Endothelial cell of umbilical vein (primary cell): Measurements from ENCODE around the gene ZNF556. TPM values are rescaled to one million over a fixed set of nuclear protein-coding genes. Genes with fewer than 3 reads are reported as not detected.

Source experiments
- BruUV-seq: library from RNA; stranded (reverse); fragments of 400-500 nt; replicated peaks from 2 replicates; lab custom pipeline; 2021; lab: Mats Ljungman, UMichigan
- CTCF ChIA-PET: fragments of 300-600, 350-600 bp; sonication (Branson Sonifier 250); formaldehyde crosslinking; loops from one replicate; lab custom pipeline; 2021; ENCODE audit warnings: antibody characterized with exemption, inconsistent platforms; lab: Charles Lee
- POLR2A ChIA-PET: fragments of 300-600, 350-600 bp; sonication (Branson Sonifier 250); formaldehyde crosslinking; loops from one replicate; lab custom pipeline; 2021; ENCODE audit warnings: antibody characterized with exemption, inconsistent platforms; lab: Charles Lee
- DNase-seq: peaks from one replicate; pipeline ENCODE4 v3.0.0-alpha.2; 2011; ENCODE audit warnings: low read depth, low spot score
- FAIRE-seq: peaks from 2 replicates; lab custom pipeline; 2011; peaks lifted over from hg19 to GRCh38; lab: Jason Lieb, UNC
- H2AFZ ChIP-seq: 2 replicates; pipeline ENCODE4 v1.6.0; 2012; ENCODE audit warnings: low read depth, low read length, control low read depth, inconsistent platforms
- H3K27ac ChIP-seq: 2 replicates; pipeline ENCODE4 v1.5.1; 2011; ENCODE audit warnings: low read depth, mild to moderate bottlenecking, control low read depth, low read length, moderate library complexity; ENCODE audit not compliant: insufficient read depth
- H3K27me3 ChIP-seq, 2 experiments: 2 replicates each; pipeline versions ENCODE4 v1.6.0 to v1.6.1; 2011; ENCODE audit warnings: low read length in 2 of 2, mixed read lengths in 1 of 2; ENCODE audit not compliant: control insufficient read depth in 2 of 2, insufficient read depth in 2 of 2
- H3K36me3 ChIP-seq, 2 experiments: 2 replicates in 1 of 2; 3 replicates in 1 of 2; pipeline ENCODE4 v1.5.1; 2011; ENCODE audit warnings: low read length in 2 of 2, mild to moderate bottlenecking in 1 of 2, moderate library complexity in 1 of 2; ENCODE audit not compliant: control insufficient read depth in 2 of 2, insufficient read depth in 2 of 2; ENCODE audit errors: extremely low read depth in 1 of 2
- H3K4me1 ChIP-seq: 3 replicates; pipeline ENCODE4 v1.5.1; 2011; ENCODE audit warnings: mild to moderate bottlenecking, low read length; ENCODE audit not compliant: control insufficient read depth, insufficient read depth; ENCODE audit errors: extremely low read depth
- H3K4me2 ChIP-seq: 2 replicates; pipeline ENCODE4 v1.6.1; 2011; ENCODE audit warnings: low read length, control low read depth, mixed read lengths; ENCODE audit not compliant: insufficient read depth
- H3K4me3 ChIP-seq, 3 experiments: fragments of 200-600 bp in 1 of 3; sonication (generic), shearing (Covaris generic) in 1 of 3; replicated peaks in 1 of 3; 2 replicates each; pipeline ENCODE4 v1.5.1; 2011 to 2016; ENCODE audit warnings: control low read depth in 3 of 3, low read length in 3 of 3, mild to moderate bottlenecking in 2 of 3, inconsistent platforms in 1 of 3, low read depth in 1 of 3, moderate library complexity in 1 of 3; ENCODE audit not compliant: insufficient read depth in 1 of 3
- H3K79me2 ChIP-seq: 2 replicates; pipeline ENCODE4 v1.6.0; 2012; ENCODE audit warnings: low read length, inconsistent platforms; ENCODE audit not compliant: control insufficient read depth, insufficient read depth
- H3K9ac ChIP-seq: replicated peaks from 2 replicates; pipeline ENCODE3; 2011; ENCODE audit warnings: low read length, control low read depth; ENCODE audit not compliant: insufficient read depth; ENCODE audit errors: extremely low read depth
- H3K9me1 ChIP-seq: replicated peaks from 3 replicates; pipeline ENCODE4 v1.6.0; 2011; ENCODE audit warnings: mild to moderate bottlenecking, low read length; ENCODE audit not compliant: control insufficient read depth, insufficient read depth; ENCODE audit errors: extremely low read depth
- H3K9me3 ChIP-seq: replicated peaks from 2 replicates; pipeline ENCODE4 v1.5.1; 2012; ENCODE audit warnings: low read length, inconsistent platforms; ENCODE audit not compliant: control insufficient read depth, insufficient read depth
- H4K20me1 ChIP-seq: replicated peaks from 2 replicates; pipeline ENCODE3; 2011; ENCODE audit warnings: mild to moderate bottlenecking, low read length; ENCODE audit not compliant: control insufficient read depth, insufficient read depth; ENCODE audit errors: extremely low read depth
- CTCF ChIP-seq, 2 donors: IDR thresholded peaks; 1 replicate in 1 of 2; 2 replicates in 1 of 2; pipeline ENCODE4 v1.5.1; 2011; ENCODE audit warnings: low read length in 2 of 2, mild to moderate bottlenecking in 2 of 2, moderate library complexity in 2 of 2, control low read depth in 1 of 2, inconsistent platforms in 1 of 2, low read depth in 1 of 2; ENCODE audit not compliant: insufficient read depth in 1 of 2; ENCODE audit errors: extremely low read depth in 1 of 2
- GATA2 ChIP-seq: IDR thresholded peaks from 2 replicates; pipeline ENCODE4 v1.7.0; 2011; ENCODE audit warnings: low read depth, mild to moderate bottlenecking, moderate library complexity, mixed read lengths, low read length; ENCODE audit not compliant: insufficient read length, insufficient read depth
- JUN ChIP-seq: IDR thresholded peaks from 2 replicates; pipeline ENCODE4 v1.6.1; 2011; ENCODE audit warnings: borderline replicate concordance, low read depth; ENCODE audit not compliant: insufficient read length, insufficient read depth
- MAX ChIP-seq: IDR thresholded peaks from 2 replicates; pipeline ENCODE4 v1.6.1; 2011; ENCODE audit not compliant: insufficient read depth, insufficient read length
- MYC ChIP-seq: IDR thresholded peaks from one replicate; pipeline ENCODE4 v1.6.1; 2011; ENCODE audit warnings: mild to moderate bottlenecking, low read depth, low read length
- POLR2A ChIP-seq: IDR thresholded peaks from 2 replicates; pipeline ENCODE4 v1.6.1; 2012; ENCODE audit warnings: low read depth, mild to moderate bottlenecking, control low read depth, low read length
- POLR2AphosphoS5 ChIP-seq: IDR thresholded peaks from 2 replicates; pipeline ENCODE4 v1.6.1; 2012; ENCODE audit warnings: low read depth, mild to moderate bottlenecking, control low read depth, low read length, moderate library complexity; ENCODE audit not compliant: insufficient read depth
- dilution Hi-C: fragments of 300-500 bp; cut with MboI; formaldehyde crosslinking; loops from one replicate; pipeline ENCODE4 v1.15.0; 2019; ENCODE audit warnings: low sequenced_read_pairs; ENCODE audit not compliant: extremely low pct_ligation_motif_present
- intact Hi-C: fragments of 100-400 bp; cut with micrococcal nuclease; formaldehyde crosslinking; loops from one replicate; pipeline ENCODE4 v1.10.0; 2022
- polyA plus RNA-seq, 4 experiments: library from polyadenylated mRNA; depleted of rRNA in 3 of 4; stranded (reverse) in 3 of 4; unstranded in 1 of 4; fragments of >200 nt; gene quantifications; 2 replicates each; pipeline versions ENCODE4 v1.2.1 to v1.2.3, GENCODE V29; 2011 to 2012; ENCODE audit warnings: missing spikeins in 1 of 4
- total RNA-seq: library from RNA; stranded (reverse); gene quantifications from 2 replicates; pipeline ENCODE4 v1.2.3, GENCODE V29; 2021

The ZNF556 gene
- total and polyA plus RNA-seq, 2 donors (not counting 3 experiments of a cell fraction or from before 2014, with no cell fraction given) = 0.01 TPM; not detected in 1

GRCh38 chr19:2824129-2824528 is 43.0 kb upstream of the ZNF556 start:
- POLR2A ChIA-PET = no interaction called here
- FAIRE-seq (no peak), DNase-seq (no peak)
- no peak overlapping the region for H3K9ac ChIP-seq
- H4K20me1 ChIP-seq = no peaks in the 10 kb centered on the region
- H3K4me1 ChIP-seq = peaks cover 3% of the 10 kb centered on the region
- CTCF ChIA-PET = interaction anchor here (0.7 to 0.9 kb wide), 2 partner anchors 17 to 36 kb away, joined by 3 read pairs; partner anchors contain the start of gene ZNF555
- dilution Hi-C loops = no loop called here
- H3K79me2 ChIP-seq = no peaks in the 10 kb centered on the region
- no peak overlapping the region for H3K4me2 ChIP-seq
- no peaks in the 10 kb centered on the region for H3K9me1 ChIP-seq
- H3K36me3 ChIP-seq = peaks cover 0 to 3% of the 10 kb centered on the region in 2 experiments
- H3K4me3 ChIP-seq = no peak overlapping the region
- intact Hi-C loops = no loop called here
- BruUV-seq = no TSS peak
- no peaks in the 10 kb centered on the region for H3K9me3 ChIP-seq
- H3K27ac ChIP-seq = no peak overlapping the region
- TF ChIP-seq JUN = no peak
- TF ChIP-seq MAX = no peak
- TF ChIP-seq POLR2AphosphoS5 = no peak
- TF ChIP-seq GATA2 = no peak
- TF ChIP-seq POLR2A = no peak
- TF ChIP-seq CTCF (IDR thresholded peaks at IDR 0.05; ENCODE audit: extremely low read depth in 1 of 2, insufficient read depth in 1 of 2, low read depth in 1 of 2, low read length in 2 of 2) = no peak
- TF ChIP-seq MYC = no peak
- no peak overlapping the region for H2AFZ ChIP-seq
- H3K27me3 ChIP-seq = no peaks in the 10 kb centered on the region
